ENCODE measurements around the gene AKAP12. TPM values are rescaled to one million over a fixed set of nuclear protein-coding genes. Genes with fewer than 3 reads are reported as not detected.

The AKAP12 gene
- 102 and 340 TPM in 2 replicates for total RNA-seq

GRCh38 chr6:151239603-151240035 lies at the start of gene AKAP12:
TSS of gene AKAP12 (plus strand) at chr6:151239967. CDS start at chr6:151240563, 596 bp downstream.

GRCh38 chr6:151391471-151392413 lies 152.0 kb downstream of the AKAP12 start, which contains the start of gene ZBTB2:
TSS of gene ZBTB2 (minus strand) at chr6:151391559. CDS start at chr6:151373637, 17,922 bp downstream.

Other genes starting within 250 kb of the AKAP12 start
- gene ZBTB2, start 151.6 kb downstream of the AKAP12 start, total RNA-seq: 6.2 and 7.8 TPM in 2 replicates
- gene RMND1, start 212.2 kb downstream of the AKAP12 start, total RNA-seq: 29.2 and 51.0 TPM in 2 replicates

Data from epithelial cell of umbilical artery (primary cell).